Keratinocyte (primary cell): ENCODE results near the gene CALR3. TPM values are rescaled to one million over a fixed set of nuclear protein-coding genes. Genes with fewer than 3 reads are reported as not detected.

Experiments
- DNase-seq: peaks from one replicate; pipeline ENCODE4 v3.0.0-alpha.2; 2011; ENCODE audit warnings: low read depth, missing footprints, low spot score
- FAIRE-seq: peaks from 2 replicates; lab custom pipeline; 2011; peaks lifted over from hg19 to GRCh38; lab: Jason Lieb, UNC
- H2AFZ ChIP-seq: 2 replicates; pipeline ENCODE4 v1.6.0; 2012; ENCODE audit warnings: low read length, control low read depth, inconsistent platforms; ENCODE audit not compliant: control insufficient read depth
- H3K27ac ChIP-seq: 2 replicates; pipeline ENCODE4 v1.5.1; 2011; ENCODE audit warnings: low read length; ENCODE audit not compliant: control insufficient read depth, insufficient read depth
- H3K27me3 ChIP-seq: 3 replicates; pipeline ENCODE4 v1.6.0; 2011; ENCODE audit warnings: low read length; ENCODE audit not compliant: control insufficient read depth, insufficient read depth; ENCODE audit errors: extremely low read depth
- H3K36me3 ChIP-seq, 2 experiments: 2 replicates in 1 of 2; 3 replicates in 1 of 2; pipeline ENCODE4 v1.5.1; 2011; ENCODE audit warnings: low read length in 2 of 2, mild to moderate bottlenecking in 1 of 2; ENCODE audit not compliant: control insufficient read depth in 2 of 2, insufficient read depth in 2 of 2; ENCODE audit errors: extremely low read depth in 1 of 2
- H3K4me1 ChIP-seq: 3 replicates; pipeline ENCODE4 v1.5.1; 2011; ENCODE audit warnings: low read length; ENCODE audit not compliant: control insufficient read depth, insufficient read depth; ENCODE audit errors: extremely low read depth
- H3K4me2 ChIP-seq: 3 replicates; pipeline ENCODE4 v1.6.0; 2011; ENCODE audit warnings: low read depth, low read length; ENCODE audit not compliant: control insufficient read depth, insufficient read depth; ENCODE audit errors: extremely low read depth
- H3K4me3 ChIP-seq, 3 experiments: fragments of 200-600 bp in 1 of 3; sonication (generic) in 1 of 3; 2 replicates in 2 of 3; 3 replicates in 1 of 3; pipeline ENCODE4 v1.5.1; 2011 to 2016; ENCODE audit warnings: low read length in 3 of 3, mild to moderate bottlenecking in 3 of 3, control low read depth in 2 of 3, inconsistent platforms in 1 of 3, low read depth in 1 of 3, mixed read lengths in 1 of 3, mixed run types in 1 of 3, moderate library complexity in 1 of 3; ENCODE audit not compliant: control insufficient read depth in 2 of 3, insufficient read depth in 2 of 3; ENCODE audit errors: extremely low read depth in 1 of 3
- H3K79me2 ChIP-seq: 2 replicates; pipeline ENCODE4 v1.6.0; 2012; ENCODE audit warnings: low read length; ENCODE audit not compliant: control insufficient read depth, insufficient read depth
- H3K9ac ChIP-seq: 3 replicates; pipeline ENCODE4 v1.6.0; 2011; ENCODE audit warnings: low read length; ENCODE audit not compliant: control insufficient read depth, insufficient read depth; ENCODE audit errors: extremely low read depth
- H3K9me1 ChIP-seq: 3 replicates; pipeline ENCODE4 v1.6.0; 2011; ENCODE audit warnings: low read length; ENCODE audit not compliant: control insufficient read depth, insufficient read depth; ENCODE audit errors: extremely low read depth
- H3K9me3 ChIP-seq: 2 replicates; pipeline ENCODE4 v1.5.1; 2012; ENCODE audit warnings: low read depth, low read length; ENCODE audit not compliant: control insufficient read depth
- H4K20me1 ChIP-seq: 3 replicates; pipeline ENCODE4 v1.6.0; 2011; ENCODE audit warnings: low read length; ENCODE audit not compliant: control insufficient read depth, insufficient read depth; ENCODE audit errors: extremely low read depth
- EZH2 ChIP-seq: IDR thresholded peaks from one replicate; pipeline ENCODE4 v1.6.1; 2012; ENCODE audit warnings: inconsistent platforms, mild to moderate bottlenecking, low read length, moderate library complexity
- dilution Hi-C: fragments of 300-500 bp; cut with MboI; formaldehyde crosslinking; loops from one replicate; pipeline ENCODE4 v1.7.0; 2020; ENCODE audit warnings: low sequenced_read_pairs; ENCODE audit not compliant: extremely low pct_ligation_motif_present
- polyA plus RNA-seq, 5 experiments: library from polyadenylated mRNA; depleted of rRNA in 3 of 5; stranded (reverse) in 3 of 5; stranded (forward) in 1 of 5; unstranded in 1 of 5; fragments of >200 nt; gene quantifications; 1 replicate in 1 of 5; 2 replicates in 3 of 5; 3 replicates in 1 of 5; pipeline versions ENCODE4 v1.2.1 to v1.2.3, GENCODE V29; 2011 to 2012; ENCODE audit warnings: missing spikeins in 2 of 5, low read depth in 1 of 5, low replicate concordance in 1 of 5
- TF ChIP-seq, protein P1 (sequence below), 3 experiments: IDR thresholded peaks in 1 of 3; conservative IDR thresholded peaks in 1 of 3; optimal IDR thresholded peaks in 1 of 3; 2 replicates in 2 of 3; 3 replicates in 1 of 3; pipeline versions ENCODE3 to v1.5.1; 2011; ENCODE audit warnings: low read length in 3 of 3, mild to moderate bottlenecking in 3 of 3, moderate library complexity in 2 of 3, control low read depth in 1 of 3, inconsistent platforms in 1 of 3; ENCODE audit not compliant: insufficient read depth in 2 of 3; ENCODE audit errors: extremely low read depth in 1 of 3

CALR3 gene
- polyA plus RNA-seq, 1 donor (not counting 4 experiments of a cell fraction or from before 2014, with no cell fraction given): not detected

DNA sequence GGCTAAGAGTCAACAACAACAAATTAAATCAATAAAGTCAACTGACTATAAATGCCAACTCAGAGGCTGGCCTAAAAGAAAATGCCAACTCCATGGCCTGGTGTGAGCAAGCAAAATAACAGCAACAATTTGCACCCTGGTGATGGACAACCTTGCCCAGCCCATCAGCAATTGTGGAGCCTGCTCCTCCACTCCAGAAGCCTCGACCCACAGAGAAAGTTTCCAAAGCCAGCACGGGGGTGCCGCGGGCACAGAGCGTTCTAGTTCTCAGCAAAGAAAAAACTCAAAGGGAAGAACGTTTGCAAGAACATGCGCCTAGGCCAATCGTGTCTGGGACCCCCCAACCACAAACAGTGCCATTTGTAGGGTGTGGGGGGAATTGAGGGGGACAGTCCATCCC lies 35.5 kb downstream of the CALR3 start:
- Histone ChIP-seq H3K9ac (no peak overlapping the region), H4K20me1 (peaks cover 30% of the 10 kb centered on the region), H2AFZ (no peak overlapping the region), H3K27ac (no peak overlapping the region), H3K27me3 (no peaks in the 10 kb centered on the region), H3K9me1 (peaks cover 19% of the 10 kb centered on the region), H3K4me3 (no peak overlapping the region), H3K79me2 (peaks cover 94% of the 10 kb centered on the region), H3K4me1 (peaks cover 42% of the 10 kb centered on the region), H3K9me3 (no peaks in the 10 kb centered on the region), H3K4me2 (no peak overlapping the region), H3K36me3 (no peaks in the 10 kb centered on the region)
- dilution Hi-C loops: no loop called here
- no peak for DNase-seq
- TF ChIP-seq, protein P1, sequence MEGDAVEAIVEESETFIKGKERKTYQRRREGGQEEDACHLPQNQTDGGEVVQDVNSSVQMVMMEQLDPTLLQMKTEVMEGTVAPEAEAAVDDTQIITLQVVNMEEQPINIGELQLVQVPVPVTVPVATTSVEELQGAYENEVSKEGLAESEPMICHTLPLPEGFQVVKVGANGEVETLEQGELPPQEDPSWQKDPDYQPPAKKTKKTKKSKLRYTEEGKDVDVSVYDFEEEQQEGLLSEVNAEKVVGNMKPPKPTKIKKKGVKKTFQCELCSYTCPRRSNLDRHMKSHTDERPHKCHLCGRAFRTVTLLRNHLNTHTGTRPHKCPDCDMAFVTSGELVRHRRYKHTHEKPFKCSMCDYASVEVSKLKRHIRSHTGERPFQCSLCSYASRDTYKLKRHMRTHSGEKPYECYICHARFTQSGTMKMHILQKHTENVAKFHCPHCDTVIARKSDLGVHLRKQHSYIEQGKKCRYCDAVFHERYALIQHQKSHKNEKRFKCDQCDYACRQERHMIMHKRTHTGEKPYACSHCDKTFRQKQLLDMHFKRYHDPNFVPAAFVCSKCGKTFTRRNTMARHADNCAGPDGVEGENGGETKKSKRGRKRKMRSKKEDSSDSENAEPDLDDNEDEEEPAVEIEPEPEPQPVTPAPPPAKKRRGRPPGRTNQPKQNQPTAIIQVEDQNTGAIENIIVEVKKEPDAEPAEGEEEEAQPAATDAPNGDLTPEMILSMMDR (optimal IDR thresholded peaks at IDR 0.05 in 1 of 3, IDR thresholded peaks at IDR 0.05 in 1 of 3, conservative IDR thresholded peaks at IDR 0.05 in 1 of 3; ENCODE audit: extremely low read depth in 1 of 3, insufficient read depth in 2 of 3, low read length in 3 of 3): no peak
- no peak for TF ChIP-seq EZH2
- FAIRE-seq: no peak

DNA sequence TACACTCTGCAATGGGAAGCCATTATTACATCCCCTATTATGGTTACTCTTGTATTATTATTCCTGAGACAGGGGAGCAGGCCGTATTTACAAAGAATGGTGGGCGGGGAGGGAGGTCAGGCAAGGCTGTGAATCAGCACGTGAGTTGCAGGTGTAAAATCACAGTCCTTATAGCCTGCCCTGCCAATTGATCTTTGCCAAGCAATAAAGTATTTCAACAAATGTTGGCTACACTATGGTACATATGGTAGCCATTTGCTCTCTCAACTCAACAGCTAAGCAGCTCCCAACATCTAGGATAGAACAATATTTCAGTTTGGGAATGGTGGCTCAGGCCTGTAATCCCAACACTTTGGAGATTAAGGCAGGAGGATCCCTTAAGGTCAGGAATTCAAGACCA lies 36.3 kb downstream of the CALR3 start:
- H3K36me3 ChIP-seq: no peaks in the 10 kb centered on the region
- H3K9ac ChIP-seq: no peak overlapping the region
- H3K27ac ChIP-seq: no peak overlapping the region
- H2AFZ ChIP-seq: no peak overlapping the region
- DNase-seq (no peak), FAIRE-seq (no peak)
- no peaks in the 10 kb centered on the region for H3K27me3 ChIP-seq
- H3K79me2 ChIP-seq: peaks cover 92% of the 10 kb centered on the region
- peaks cover 30% of the 10 kb centered on the region for H4K20me1 ChIP-seq
- no peak overlapping the region for H3K4me2 ChIP-seq
- H3K9me3 ChIP-seq: no peaks in the 10 kb centered on the region
- TF ChIP-seq, protein P1 (optimal IDR thresholded peaks at IDR 0.05 in 1 of 3, IDR thresholded peaks at IDR 0.05 in 1 of 3, conservative IDR thresholded peaks at IDR 0.05 in 1 of 3; ENCODE audit: extremely low read depth in 1 of 3, insufficient read depth in 2 of 3, low read length in 3 of 3): no peak
- no peak for TF ChIP-seq EZH2
- peaks cover 19% of the 10 kb centered on the region for H3K9me1 ChIP-seq
- no peak overlapping the region for H3K4me3 ChIP-seq
- dilution Hi-C loops: no loop called here
- peaks cover 42% of the 10 kb centered on the region for H3K4me1 ChIP-seq
